Measurements from ENCODE around the gene N4BP2L2.

N4BP2L2 gene

GRCh38 chr13:32530841-32531253, 7.7 kb downstream of the N4BP2L2 start:
- Histone ChIP-seq H3K4me1 (ENCODE audit: control insufficient read depth, insufficient read depth, low read length, poor library complexity, severe bottlenecking) (no peaks in the 10 kb centered on the region), H3K27ac (ENCODE audit: low read depth, low read length, severe bottlenecking) (no peak overlapping the region), H3K36me3 (ENCODE audit: control insufficient read depth, insufficient read depth, low read length) (peaks cover 68% of the 10 kb centered on the region), H3K9me3 (ENCODE audit: control insufficient read depth, low read length) (no peaks in the 10 kb centered on the region), H3K4me3 (ENCODE audit: extremely low read depth, insufficient read depth, low read length, poor library complexity, severe bottlenecking) (no peak overlapping the region)
- WGBS, 2 experiments (ENCODE audit: insufficient coverage in 2 of 2): 0% methylated on average over 1 of the region's 2 CpGs; no CpG with 5 or more reads in 1 of the 2 experiments

GRCh38 chr13:32528358-32528757, 10.2 kb downstream of the N4BP2L2 start:
- H3K4me3 ChIP-seq (ENCODE audit: extremely low read depth, insufficient read depth, low read length, poor library complexity, severe bottlenecking): no peak overlapping the region
- peaks cover 64% of the 10 kb centered on the region for H3K36me3 ChIP-seq (ENCODE audit: control insufficient read depth, insufficient read depth, low read length)
- no peak overlapping the region for H3K27ac ChIP-seq (ENCODE audit: low read depth, low read length, severe bottlenecking)
- WGBS, 2 experiments (ENCODE audit: insufficient coverage in 2 of 2): no CpG with 5 or more reads among the region's 3 CpGs
- H3K4me1 ChIP-seq (ENCODE audit: control insufficient read depth, insufficient read depth, low read length, poor library complexity, severe bottlenecking): no peaks in the 10 kb centered on the region
- no peaks in the 10 kb centered on the region for H3K9me3 ChIP-seq (ENCODE audit: control insufficient read depth, low read length)

DNA sequence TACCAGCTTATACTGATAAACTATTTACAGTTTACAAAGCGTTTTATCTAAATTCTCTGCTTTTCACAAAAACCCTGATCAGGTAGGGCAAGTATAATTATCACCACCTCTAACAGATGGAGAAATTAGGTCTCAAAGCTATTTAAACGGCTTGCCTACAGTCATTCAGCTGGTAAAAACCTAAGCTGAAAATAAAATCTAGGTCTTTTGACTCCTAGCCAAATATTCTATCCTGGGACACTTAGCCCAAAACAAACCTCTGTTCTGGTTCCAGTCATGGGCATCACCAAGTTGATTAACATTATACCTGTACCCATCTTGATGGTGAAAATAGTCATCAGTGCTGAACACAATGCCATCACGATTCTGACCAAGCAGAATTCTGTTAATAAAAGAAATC, 11.4 kb downstream of the N4BP2L2 start:
- Histone ChIP-seq H3K9me3 (ENCODE audit: control insufficient read depth, low read length) (no peaks in the 10 kb centered on the region), H3K4me1 (ENCODE audit: control insufficient read depth, insufficient read depth, low read length, poor library complexity, severe bottlenecking) (no peaks in the 10 kb centered on the region), H3K36me3 (ENCODE audit: control insufficient read depth, insufficient read depth, low read length) (peaks cover 64% of the 10 kb centered on the region), H3K4me3 (ENCODE audit: extremely low read depth, insufficient read depth, low read length, poor library complexity, severe bottlenecking) (no peak overlapping the region), H3K27ac (ENCODE audit: low read depth, low read length, severe bottlenecking) (no peak overlapping the region)
- WGBS, 2 experiments (ENCODE audit: insufficient coverage in 2 of 2): 100% methylated on average over 2 of the region's 3 CpGs

DNA sequence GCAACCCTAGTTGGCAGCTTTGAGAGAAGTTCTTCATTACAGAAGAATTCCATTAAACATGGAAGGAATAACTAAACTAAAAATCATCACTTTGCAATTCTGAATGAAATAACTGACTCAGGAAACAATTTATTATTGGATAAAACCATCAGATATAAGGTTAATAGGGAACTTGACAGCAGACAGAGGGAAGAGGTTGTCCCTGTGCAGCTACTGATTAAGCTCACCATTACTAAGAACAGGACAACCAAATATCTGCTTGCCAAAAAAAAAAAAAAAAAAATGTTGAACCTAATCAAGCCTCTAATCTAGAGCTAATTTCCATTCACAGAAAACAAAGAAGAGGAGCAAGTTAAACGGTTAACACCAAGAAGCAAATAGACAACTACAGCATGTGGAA, 12.8 kb downstream of the N4BP2L2 start:
- Histone ChIP-seq H3K4me1 (ENCODE audit: control insufficient read depth, insufficient read depth, low read length, poor library complexity, severe bottlenecking) (no peaks in the 10 kb centered on the region), H3K9me3 (ENCODE audit: control insufficient read depth, low read length) (no peaks in the 10 kb centered on the region), H3K4me3 (ENCODE audit: extremely low read depth, insufficient read depth, low read length, poor library complexity, severe bottlenecking) (no peak overlapping the region), H3K36me3 (ENCODE audit: control insufficient read depth, insufficient read depth, low read length) (peaks cover 57% of the 10 kb centered on the region), H3K27ac (ENCODE audit: low read depth, low read length, severe bottlenecking) (no peak overlapping the region)
- no CpG with 5 or more reads among the region's 1 CpG for WGBS, 2 experiments (ENCODE audit: insufficient coverage in 2 of 2)

GRCh38 chr13:32515246-32515645, 23.3 kb downstream of the N4BP2L2 start:
- Histone ChIP-seq H3K4me1 (ENCODE audit: control insufficient read depth, insufficient read depth, low read length, poor library complexity, severe bottlenecking) (no peaks in the 10 kb centered on the region), H3K4me3 (ENCODE audit: extremely low read depth, insufficient read depth, low read length, poor library complexity, severe bottlenecking) (no peak overlapping the region), H3K27ac (ENCODE audit: low read depth, low read length, severe bottlenecking) (no peak overlapping the region), H3K9me3 (ENCODE audit: control insufficient read depth, low read length) (no peaks in the 10 kb centered on the region), H3K36me3 (ENCODE audit: control insufficient read depth, insufficient read depth, low read length) (peaks cover 40% of the 10 kb centered on the region)
- no CpG with 5 or more reads among the region's 3 CpGs for WGBS, 2 experiments (ENCODE audit: insufficient coverage in 2 of 2)

DNA sequence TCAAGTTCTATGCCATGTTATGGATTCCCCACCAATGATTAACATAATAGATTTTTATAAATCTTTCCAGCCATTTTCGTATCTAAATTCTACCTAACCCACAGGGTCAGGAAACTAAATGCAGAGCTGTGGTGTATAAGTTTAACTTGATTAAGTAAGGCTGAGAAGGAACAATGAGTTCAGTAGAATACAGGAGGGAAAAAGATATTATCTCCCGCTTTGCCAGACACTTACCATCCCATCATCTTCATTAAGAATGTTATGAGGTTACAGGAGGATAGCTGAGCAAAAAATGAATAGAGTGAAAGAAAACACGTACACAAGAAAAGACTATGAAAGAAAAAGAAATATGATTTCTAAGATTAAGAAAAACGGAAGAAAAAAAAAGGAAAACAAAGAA, 27.1 kb downstream of the N4BP2L2 start:
- H3K27ac ChIP-seq (ENCODE audit: low read depth, low read length, severe bottlenecking): no peak overlapping the region
- H3K36me3 ChIP-seq (ENCODE audit: control insufficient read depth, insufficient read depth, low read length): peaks cover 30% of the 10 kb centered on the region
- no peaks in the 10 kb centered on the region for H3K9me3 ChIP-seq (ENCODE audit: control insufficient read depth, low read length)
- no peaks in the 10 kb centered on the region for H3K4me1 ChIP-seq (ENCODE audit: control insufficient read depth, insufficient read depth, low read length, poor library complexity, severe bottlenecking)
- no CpG with 5 or more reads among the region's 4 CpGs for WGBS, 2 experiments (ENCODE audit: insufficient coverage in 2 of 2)
- no peak overlapping the region for H3K4me3 ChIP-seq (ENCODE audit: extremely low read depth, insufficient read depth, low read length, poor library complexity, severe bottlenecking)

DNA sequence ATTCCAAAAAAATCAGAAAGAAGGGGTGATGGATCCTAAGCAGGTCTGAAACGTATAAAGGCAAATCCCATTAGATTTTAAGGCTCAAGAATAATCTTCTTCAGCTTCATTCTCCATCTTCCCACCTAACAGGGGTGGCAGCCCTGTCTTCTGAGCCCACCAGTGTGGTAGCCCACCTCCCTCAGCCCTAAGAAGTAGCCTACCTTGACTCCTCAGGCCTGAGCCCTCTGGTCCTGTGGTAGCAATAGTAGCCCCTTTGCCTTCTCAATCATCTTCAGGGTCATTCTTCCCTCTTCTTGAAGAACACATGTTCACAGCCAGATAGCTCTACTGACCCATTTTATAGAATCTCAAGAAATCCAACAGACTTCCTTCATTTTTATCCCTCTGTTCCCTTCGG, 33.7 kb downstream of the N4BP2L2 start:
- H3K4me3 ChIP-seq (ENCODE audit: extremely low read depth, insufficient read depth, low read length, poor library complexity, severe bottlenecking): no peak overlapping the region
- WGBS, 2 experiments (ENCODE audit: insufficient coverage in 2 of 2): 93 to 100% methylated on average over 2 of the region's 2 CpGs
- H3K4me1 ChIP-seq (ENCODE audit: control insufficient read depth, insufficient read depth, low read length, poor library complexity, severe bottlenecking): no peaks in the 10 kb centered on the region
- H3K9me3 ChIP-seq (ENCODE audit: control insufficient read depth, low read length): no peaks in the 10 kb centered on the region
- H3K27ac ChIP-seq (ENCODE audit: low read depth, low read length, severe bottlenecking): no peak overlapping the region
- H3K36me3 ChIP-seq (ENCODE audit: control insufficient read depth, insufficient read depth, low read length): peaks cover 25% of the 10 kb centered on the region

GRCh38 chr13:32504263-32504662, 34.3 kb downstream of the N4BP2L2 start:
- Histone ChIP-seq H3K9me3 (ENCODE audit: control insufficient read depth, low read length) (no peaks in the 10 kb centered on the region), H3K4me1 (ENCODE audit: control insufficient read depth, insufficient read depth, low read length, poor library complexity, severe bottlenecking) (no peaks in the 10 kb centered on the region), H3K27ac (ENCODE audit: low read depth, low read length, severe bottlenecking) (no peak overlapping the region), H3K36me3 (ENCODE audit: control insufficient read depth, insufficient read depth, low read length) (peaks cover 25% of the 10 kb centered on the region), H3K4me3 (ENCODE audit: extremely low read depth, insufficient read depth, low read length, poor library complexity, severe bottlenecking) (no peak overlapping the region)
- no CpG with 5 or more reads among the region's 1 CpG for WGBS, 2 experiments (ENCODE audit: insufficient coverage in 2 of 2)

DNA sequence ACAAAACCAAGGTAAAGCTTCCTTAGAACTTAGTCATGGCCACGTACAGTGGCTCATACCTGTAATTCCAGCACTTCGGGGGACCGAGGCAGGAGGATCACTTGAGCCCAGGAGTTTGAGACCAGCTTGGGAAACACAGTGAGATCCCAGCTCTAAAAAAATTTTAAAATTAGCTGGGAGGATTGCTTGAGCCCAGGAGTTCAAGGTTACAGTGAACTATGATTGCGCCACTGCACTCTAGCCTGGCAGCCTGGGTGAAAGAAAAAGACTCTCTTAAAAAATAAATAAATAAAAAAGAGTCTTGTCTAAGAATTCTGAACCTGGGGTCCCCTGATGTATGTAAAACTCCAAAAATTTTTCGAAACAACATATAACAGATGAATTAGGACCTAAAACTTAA, 34.9 kb downstream of the N4BP2L2 start:
- Histone ChIP-seq H3K4me3 (ENCODE audit: extremely low read depth, insufficient read depth, low read length, poor library complexity, severe bottlenecking) (no peak overlapping the region), H3K4me1 (ENCODE audit: control insufficient read depth, insufficient read depth, low read length, poor library complexity, severe bottlenecking) (no peaks in the 10 kb centered on the region), H3K27ac (ENCODE audit: low read depth, low read length, severe bottlenecking) (no peak overlapping the region), H3K36me3 (ENCODE audit: control insufficient read depth, insufficient read depth, low read length) (peaks cover 25% of the 10 kb centered on the region), H3K9me3 (ENCODE audit: control insufficient read depth, low read length) (no peaks in the 10 kb centered on the region)
- WGBS, 2 experiments (ENCODE audit: insufficient coverage in 2 of 2): 87 to 98% methylated on average over 3 to 4 of the region's 5 CpGs

DNA sequence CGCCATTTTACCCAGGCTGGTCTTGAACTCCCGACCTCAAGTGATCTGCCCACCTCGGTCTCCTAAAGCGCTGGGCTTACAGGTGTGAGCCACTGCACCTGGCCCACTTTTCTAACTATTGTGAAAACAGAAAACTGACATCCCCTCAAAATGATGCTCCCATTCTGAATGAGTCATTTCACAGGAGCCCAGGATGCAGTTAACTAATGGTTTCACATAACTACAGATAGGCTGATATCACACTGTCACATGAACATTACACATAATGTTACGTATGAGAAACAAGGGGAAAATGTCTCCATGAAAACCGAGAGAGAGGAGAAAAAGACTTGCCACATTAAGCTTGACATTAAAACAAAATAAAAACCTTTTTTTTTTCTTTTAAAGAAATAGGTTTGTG, 37.5 kb downstream of the N4BP2L2 start:
- no peak overlapping the region for H3K4me3 ChIP-seq (ENCODE audit: extremely low read depth, insufficient read depth, low read length, poor library complexity, severe bottlenecking)
- no peaks in the 10 kb centered on the region for H3K4me1 ChIP-seq (ENCODE audit: control insufficient read depth, insufficient read depth, low read length, poor library complexity, severe bottlenecking)
- peaks cover 15% of the 10 kb centered on the region for H3K36me3 ChIP-seq (ENCODE audit: control insufficient read depth, insufficient read depth, low read length)
- WGBS, 2 experiments (ENCODE audit: insufficient coverage in 2 of 2): 100% methylated on average over 4 of the region's 6 CpGs
- no peaks in the 10 kb centered on the region for H3K9me3 ChIP-seq (ENCODE audit: control insufficient read depth, low read length)
- H3K27ac ChIP-seq (ENCODE audit: low read depth, low read length, severe bottlenecking): no peak overlapping the region

- Histone ChIP-seq H3K9me3 (ENCODE audit: control insufficient read depth, low read length) (no peaks in the 10 kb centered on the region), H3K27ac (ENCODE audit: low read depth, low read length, severe bottlenecking) (no peak overlapping the region), H3K36me3 (ENCODE audit: control insufficient read depth, insufficient read depth, low read length) (peaks cover 7% of the 10 kb centered on the region), H3K4me3 (ENCODE audit: extremely low read depth, insufficient read depth, low read length, poor library complexity, severe bottlenecking) (no peak overlapping the region), H3K4me1 (ENCODE audit: control insufficient read depth, insufficient read depth, low read length, poor library complexity, severe bottlenecking) (no peaks in the 10 kb centered on the region)
- WGBS, 2 experiments (ENCODE audit: insufficient coverage in 2 of 2): 100% methylated on average over 2 of the region's 2 CpGs
Measured at GRCh38 chr13:32499538-32500210, 38.9 kb downstream of the N4BP2L2 start.

All from mesodermal cell (in vitro differentiated cells).